HG02852 (cell line): ENCODE measurements around the gene CSNK1A1L.

Source experiments
- ATAC-seq: cut with Tn5 transposase; IDR thresholded peaks from one replicate; pipeline ENCODE4 v1.9.1; 2021; ENCODE audit warnings: mild to moderate bottlenecking, moderate library complexity; ENCODE audit not compliant: unreplicated experiment

Gene CSNK1A1L

GRCh38 chr13:37105251-37105714 lies at the start of gene CSNK1A1L:
TSS of gene CSNK1A1L (minus strand) at chr13:37105664. CDS start at chr13:37105256, 408 bp downstream.
- ATAC-seq = no peak

GRCh38 chr13:37149380-37149779 lies 43.9 kb upstream of the CSNK1A1L start:
- no peak for ATAC-seq

GRCh38 chr13:37148501-37148900 lies 43.0 kb upstream of the CSNK1A1L start:
- ATAC-seq = no peak

- ATAC-seq = no peak
Observed at GRCh38 chr13:37144661-37145060, 39.2 kb upstream of the CSNK1A1L start.

GRCh38 chr13:37143911-37144310 lies 38.4 kb upstream of the CSNK1A1L start:
- ATAC-seq = no peak

GRCh38 chr13:37142877-37143276 lies 37.4 kb upstream of the CSNK1A1L start:
- ATAC-seq = no peak

GRCh38 chr13:37141011-37141410 lies 35.5 kb upstream of the CSNK1A1L start:
- no peak for ATAC-seq

GRCh38 chr13:37139356-37139755 lies 33.9 kb upstream of the CSNK1A1L start:
- ATAC-seq = no peak

GRCh38 chr13:37138926-37139325 lies 33.5 kb upstream of the CSNK1A1L start:
- no peak for ATAC-seq

- no peak for ATAC-seq
Observed at GRCh38 chr13:37138169-37138568, 32.7 kb upstream of the CSNK1A1L start.

- no peak for ATAC-seq
Observed at GRCh38 chr13:37136633-37137032, 31.2 kb upstream of the CSNK1A1L start.

- ATAC-seq = no peak
Observed at GRCh38 chr13:37136187-37136586, 30.7 kb upstream of the CSNK1A1L start.

- ATAC-seq = no peak
Observed at GRCh38 chr13:37134411-37135041, 29.1 kb upstream of the CSNK1A1L start.

GRCh38 chr13:37132211-37132610 lies 26.7 kb upstream of the CSNK1A1L start:
- ATAC-seq = no peak

- no peak for ATAC-seq
Observed at GRCh38 chr13:37131092-37131491, 25.6 kb upstream of the CSNK1A1L start.

GRCh38 chr13:37129866-37130265 lies 24.4 kb upstream of the CSNK1A1L start:
- ATAC-seq = no peak

- no peak for ATAC-seq
Observed at GRCh38 chr13:37127691-37128241, 22.3 kb upstream of the CSNK1A1L start.

GRCh38 chr13:37123337-37123736 lies 17.9 kb upstream of the CSNK1A1L start:
- ATAC-seq = no peak

- ATAC-seq = no peak
Observed at GRCh38 chr13:37118016-37118415, 12.6 kb upstream of the CSNK1A1L start.

GRCh38 chr13:37114250-37114649 lies 8.8 kb upstream of the CSNK1A1L start:
- ATAC-seq = no peak

- ATAC-seq = no peak
Observed at GRCh38 chr13:37113534-37113933, 8.1 kb upstream of the CSNK1A1L start.

- no peak for ATAC-seq
Observed at GRCh38 chr13:37109051-37109678, 3.7 kb upstream of the CSNK1A1L start.
